Activated naive CD4-positive, alpha-beta T cell treated with anti-CD3 and anti-CD28 coated beads, Interleukin-2, amount 10 ng/mL, durations not matched to agents 7 days and 5 days (primary cell): ENCODE data around the gene SNRPE.
A peak's percentile ranks its signal among the peaks of the same experiment; 100 is the strongest.
"Not testable (repeated sequence)": the region's sequence is repeated elsewhere in the genome, so short reads cannot be mapped to it uniquely, and the experiment has no call there.

ENCODE experiments used
- CTCF ChIA-PET: fragments of 350-600 bp; sonication (Branson Sonifier 250); formaldehyde crosslinking; loops from one replicate; lab custom pipeline; 2021; ENCODE audit warnings: antibody characterized with exemption; lab: Charles Lee
- DNase-seq: peaks from one replicate; pipeline ENCODE4 v3.0.0-alpha.2; 2020
- H3K27ac Mint-ChIP-seq: one replicate; pipeline ENCODE4 v1.8.0; 2021; ENCODE audit warnings: mild to moderate bottlenecking, moderate library complexity, mixed read lengths
- H3K27me3 Mint-ChIP-seq: one replicate; pipeline ENCODE4 v1.8.0; 2021; ENCODE audit warnings: mild to moderate bottlenecking, mixed read lengths
- H3K36me3 Mint-ChIP-seq: one replicate; pipeline ENCODE4 v1.8.0; 2021; ENCODE audit warnings: mixed read lengths
- H3K4me1 Mint-ChIP-seq: one replicate; pipeline ENCODE4 v1.8.0; 2021; ENCODE audit warnings: mixed read lengths
- H3K4me3 Mint-ChIP-seq: one replicate; pipeline ENCODE4 v1.8.0; 2021; ENCODE audit warnings: mild to moderate bottlenecking, moderate library complexity, mixed read lengths
- H3K9me3 Mint-ChIP-seq: one replicate; pipeline ENCODE4 v1.8.0; 2021; ENCODE audit warnings: mixed read lengths

SNRPE gene

GRCh38 chr1:203861379-203862184 lies at the start of gene SNRPE:
Gene SNRPE (plus strand): TSS chr1:203861599. CDS start chr1:203861660, 61 bp downstream.
- peak within 1 kb of the TSS; percentile 97 for H3K4me3 Mint-ChIP-seq
- no peaks in the 10 kb centered on the region for H3K27me3 Mint-ChIP-seq
- CTCF ChIA-PET: interaction anchor here (0.6 to 6.2 kb wide), 5 partner anchors 11 to 594 kb away, joined by 3 to 53 read pairs (median 3); no protein-coding TSS in a partner anchor
- no peaks in the 10 kb centered on the region for H3K9me3 Mint-ChIP-seq
- H3K4me1 Mint-ChIP-seq: peaks cover 25% of the 10 kb centered on the region
- H3K36me3 Mint-ChIP-seq: peaks cover 35% of the 10 kb centered on the region
- H3K27ac Mint-ChIP-seq: peak within 1 kb of the TSS; percentile 92
- DNase-seq: peak; percentile 97

GRCh38 chr1:203813581-203814341 lies 47.6 kb upstream of the SNRPE start:
- H3K9me3 Mint-ChIP-seq: no peaks in the 10 kb centered on the region
- CTCF ChIA-PET: no interaction called here
- no peak for DNase-seq
- H3K4me3 Mint-ChIP-seq: no peak overlapping the region
- H3K27ac Mint-ChIP-seq: no peak overlapping the region
- peaks cover 39% of the 10 kb centered on the region for H3K36me3 Mint-ChIP-seq
- no peaks in the 10 kb centered on the region for H3K27me3 Mint-ChIP-seq
- H3K4me1 Mint-ChIP-seq: peaks cover 3% of the 10 kb centered on the region

- H3K9me3 Mint-ChIP-seq: no peaks in the 10 kb centered on the region
- H3K27me3 Mint-ChIP-seq: no peaks in the 10 kb centered on the region
- CTCF ChIA-PET: no interaction called here
- H3K27ac Mint-ChIP-seq: no peak overlapping the region
- no peaks in the 10 kb centered on the region for H3K4me1 Mint-ChIP-seq
- no peak overlapping the region for H3K4me3 Mint-ChIP-seq
- DNase-seq: no peak
- peaks cover 49% of the 10 kb centered on the region for H3K36me3 Mint-ChIP-seq
Measured at GRCh38 chr1:203818399-203818798, 43.0 kb upstream of the SNRPE start.

GRCh38 chr1:203823306-203823705 lies 38.1 kb upstream of the SNRPE start:
- CTCF ChIA-PET: interaction anchor here (1.4 kb wide), 1 partner anchor 14 kb away, joined by 3 read pairs; no protein-coding TSS in a partner anchor
- Mint-ChIP-seq H3K4me1 (peaks cover 4% of the 10 kb centered on the region), H3K27me3 (no peaks in the 10 kb centered on the region), H3K9me3 (no peaks in the 10 kb centered on the region), H3K27ac (no peak overlapping the region), H3K36me3 (peaks cover 57% of the 10 kb centered on the region), H3K4me3 (no peak overlapping the region)
- no peak for DNase-seq

GRCh38 chr1:203826175-203826574 lies 35.2 kb upstream of the SNRPE start:
- H3K27ac Mint-ChIP-seq: no peak overlapping the region
- DNase-seq: no peak
- peaks cover 4% of the 10 kb centered on the region for H3K4me1 Mint-ChIP-seq
- peaks cover 57% of the 10 kb centered on the region for H3K36me3 Mint-ChIP-seq
- no peaks in the 10 kb centered on the region for H3K9me3 Mint-ChIP-seq
- no peaks in the 10 kb centered on the region for H3K27me3 Mint-ChIP-seq
- CTCF ChIA-PET: no interaction called here
- H3K4me3 Mint-ChIP-seq: no peak overlapping the region

GRCh38 chr1:203828002-203828401 lies 33.4 kb upstream of the SNRPE start:
- CTCF ChIA-PET: interaction anchor here (0.8 to 1.3 kb wide), 2 partner anchors 12 to 125 kb away, joined by 3 to 4 read pairs; no protein-coding TSS in a partner anchor

GRCh38 chr1:203828503-203828902 lies 32.9 kb upstream of the SNRPE start:
- CTCF ChIA-PET: no interaction called here
- Mint-ChIP-seq H3K36me3 (peaks cover 49% of the 10 kb centered on the region), H3K9me3 (no peaks in the 10 kb centered on the region), H3K4me1 (peaks cover 4% of the 10 kb centered on the region), H3K27ac (no peak overlapping the region), H3K4me3 (no peak overlapping the region), H3K27me3 (no peaks in the 10 kb centered on the region)
- DNase-seq: no peak

More at GRCh38 chr1:203828002-203828401, 33.4 kb upstream of the SNRPE start:
- no peak for DNase-seq
- H3K27ac Mint-ChIP-seq: no peak overlapping the region
- no peaks in the 10 kb centered on the region for H3K9me3 Mint-ChIP-seq
- H3K27me3 Mint-ChIP-seq: no peaks in the 10 kb centered on the region
- peaks cover 52% of the 10 kb centered on the region for H3K36me3 Mint-ChIP-seq
- no peak overlapping the region for H3K4me3 Mint-ChIP-seq
- peaks cover 4% of the 10 kb centered on the region for H3K4me1 Mint-ChIP-seq

GRCh38 chr1:203829247-203829646 lies 32.2 kb upstream of the SNRPE start:
- H3K36me3 Mint-ChIP-seq: peaks cover 50% of the 10 kb centered on the region
- H3K27me3 Mint-ChIP-seq, H3K9me3 Mint-ChIP-seq, H3K27ac Mint-ChIP-seq, H3K4me3 Mint-ChIP-seq, DNase-seq, CTCF ChIA-PET, H3K4me1 Mint-ChIP-seq: not testable (repeated sequence)

GRCh38 chr1:203835476-203835875 lies 25.9 kb upstream of the SNRPE start:
- no peaks in the 10 kb centered on the region for H3K9me3 Mint-ChIP-seq
- H3K4me1 Mint-ChIP-seq: no peaks in the 10 kb centered on the region
- no peak overlapping the region for H3K4me3 Mint-ChIP-seq
- H3K27me3 Mint-ChIP-seq: no peaks in the 10 kb centered on the region
- CTCF ChIA-PET: interaction anchor here (0.6 to 1.1 kb wide), 3 partner anchors 24 to 331 kb away, joined by 3 to 4 read pairs (median 3); no protein-coding TSS in a partner anchor
- H3K36me3 Mint-ChIP-seq: peaks cover 51% of the 10 kb centered on the region
- DNase-seq: no peak
- no peak overlapping the region for H3K27ac Mint-ChIP-seq

GRCh38 chr1:203839081-203839480 lies 22.3 kb upstream of the SNRPE start:
- CTCF ChIA-PET: no interaction called here
- no peak overlapping the region for H3K27ac Mint-ChIP-seq
- DNase-seq: no peak
- no peaks in the 10 kb centered on the region for H3K27me3 Mint-ChIP-seq
- no peak overlapping the region for H3K4me3 Mint-ChIP-seq
- peaks cover 58% of the 10 kb centered on the region for H3K36me3 Mint-ChIP-seq
- no peaks in the 10 kb centered on the region for H3K9me3 Mint-ChIP-seq
- H3K4me1 Mint-ChIP-seq: no peaks in the 10 kb centered on the region

- CTCF ChIA-PET: interaction anchor here (0.7 kb wide), 1 partner anchor 13 kb away, joined by 4 read pairs; no protein-coding TSS in a partner anchor
- Mint-ChIP-seq H3K9me3 (no peaks in the 10 kb centered on the region), H3K4me1 (no peaks in the 10 kb centered on the region), H3K27me3 (no peaks in the 10 kb centered on the region), H3K4me3 (no peak overlapping the region), H3K36me3 (peaks cover 57% of the 10 kb centered on the region), H3K27ac (no peak overlapping the region)
- DNase-seq: no peak
Measured at GRCh38 chr1:203840208-203840808, 21.1 kb upstream of the SNRPE start.

GRCh38 chr1:203842559-203842876 lies 18.9 kb upstream of the SNRPE start:
- Mint-ChIP-seq H3K4me1 (no peaks in the 10 kb centered on the region), H3K9me3 (no peaks in the 10 kb centered on the region), H3K36me3 (peaks cover 55% of the 10 kb centered on the region), H3K27ac (no peak overlapping the region), H3K4me3 (no peak overlapping the region), H3K27me3 (no peaks in the 10 kb centered on the region)
- CTCF ChIA-PET: no interaction called here
- no peak for DNase-seq

GRCh38 chr1:203843435-203843834 lies 18.0 kb upstream of the SNRPE start:
- Mint-ChIP-seq H3K4me1 (no peaks in the 10 kb centered on the region), H3K36me3 (peaks cover 49% of the 10 kb centered on the region), H3K4me3 (no peak overlapping the region), H3K9me3 (no peaks in the 10 kb centered on the region), H3K27me3 (no peaks in the 10 kb centered on the region), H3K27ac (no peak overlapping the region)
- DNase-seq: no peak
- CTCF ChIA-PET: interaction anchor here (0.7 kb wide), 1 partner anchor 312 kb away, joined by 3 read pairs; no protein-coding TSS in a partner anchor

GRCh38 chr1:203853112-203853511 lies 8.3 kb upstream of the SNRPE start:
- H3K4me3 Mint-ChIP-seq, H3K27me3 Mint-ChIP-seq, H3K9me3 Mint-ChIP-seq, H3K4me1 Mint-ChIP-seq, CTCF ChIA-PET, DNase-seq, H3K27ac Mint-ChIP-seq: not testable (repeated sequence)
- H3K36me3 Mint-ChIP-seq: peaks cover 36% of the 10 kb centered on the region
